Progenitor cell of endocrine pancreas (in vitro differentiated cells): Measurements from ENCODE around the gene NT5C1B. TPM values are rescaled to one million over a fixed set of nuclear protein-coding genes. Genes with fewer than 3 reads are reported as not detected.

ENCODE experiments used
- DNase-seq: peaks from one replicate; pipeline ENCODE4 v3.0.0; 2021; ENCODE audit warnings: low spot score; ENCODE audit not compliant: unreplicated experiment
- H3K27ac Mint-ChIP-seq: 2 replicates; pipeline ENCODE4 v1.8.0; 2021; ENCODE audit warnings: mild to moderate bottlenecking, moderate library complexity, mixed read lengths
- H3K27me3 Mint-ChIP-seq: 2 replicates; pipeline ENCODE4 v1.8.0; 2021; ENCODE audit warnings: mixed read lengths
- H3K36me3 Mint-ChIP-seq: 2 replicates; pipeline ENCODE4 v1.8.0; 2022; ENCODE audit warnings: mixed read lengths; ENCODE audit not compliant: insufficient read depth
- H3K4me1 Mint-ChIP-seq: 2 replicates; pipeline ENCODE4 v1.8.0; 2021; ENCODE audit warnings: low read depth, mixed read lengths
- H3K4me3 Mint-ChIP-seq: 2 replicates; pipeline ENCODE4 v1.8.0; 2021; ENCODE audit warnings: low read depth, mild to moderate bottlenecking, moderate library complexity, mixed read lengths
- H3K9me3 Mint-ChIP-seq: 2 replicates; pipeline ENCODE4 v1.8.0; 2021; ENCODE audit warnings: low read depth, mixed read lengths
- total RNA-seq: library from RNA; stranded (reverse); gene quantifications from 2 replicates; pipeline ENCODE4 v1.2.1, GENCODE V29; 2021
- TF ChIP-seq, protein P1 (sequence below): fragments of 200-600 bp; sonication (generic); IDR thresholded peaks from one replicate; pipeline ENCODE4 v1.5.0; 2021; ENCODE audit warnings: antibody characterized with exemption, mild to moderate bottlenecking; ENCODE audit not compliant: unreplicated experiment

The NT5C1B gene
- total RNA-seq, 1 donor from 2014 or later: not detected

DNA sequence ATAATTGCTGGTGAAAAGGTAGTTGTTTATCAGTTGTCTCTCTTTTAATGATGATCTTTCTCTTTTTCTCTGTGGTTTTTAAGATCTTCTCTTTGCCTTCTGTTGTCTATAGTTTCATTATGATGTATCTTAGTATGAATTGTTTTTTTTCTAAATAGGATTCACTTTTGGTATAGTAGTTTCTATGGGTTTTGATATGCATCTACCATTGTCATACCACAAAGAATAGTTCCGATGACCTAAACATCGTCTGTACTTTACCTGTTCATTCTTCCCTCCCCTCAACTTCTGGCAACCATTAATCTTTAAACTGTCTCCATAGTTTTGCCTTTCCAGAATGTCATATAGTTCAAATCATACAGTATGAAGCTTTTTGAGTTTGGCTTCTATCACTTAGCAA, 48.5 kb downstream of the NT5C1B start:
- H3K27me3 Mint-ChIP-seq: no peaks in the 10 kb centered on the region

DNA sequence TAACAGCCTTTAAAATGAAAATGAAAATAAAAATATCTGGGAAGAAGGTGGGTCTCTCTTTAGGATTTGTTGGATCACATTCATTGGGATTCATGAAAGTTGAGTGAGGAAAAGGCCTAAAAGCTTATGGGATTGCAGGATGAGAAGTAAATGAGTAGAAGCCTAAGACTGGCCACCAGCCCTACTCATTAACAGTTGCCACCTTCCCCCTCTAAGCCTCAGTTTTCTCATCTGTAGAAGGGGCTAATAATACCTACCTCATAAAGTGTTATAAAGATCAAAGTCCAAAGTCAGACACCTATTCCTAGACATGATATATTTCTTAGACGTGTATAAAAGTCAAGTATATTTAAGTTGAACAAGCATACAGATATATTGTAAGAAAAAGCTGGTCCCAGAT, 52.7 kb downstream of the NT5C1B start:
- Mint-ChIP-seq H3K9me3 (no peaks in the 10 kb centered on the region), H3K27ac (no peak overlapping the region), H3K36me3 (no peaks in the 10 kb centered on the region), H3K4me1 (no peaks in the 10 kb centered on the region), H3K27me3 (no peaks in the 10 kb centered on the region), H3K4me3 (no peak overlapping the region)
- DNase-seq: no peak
- TF ChIP-seq, protein P1, sequence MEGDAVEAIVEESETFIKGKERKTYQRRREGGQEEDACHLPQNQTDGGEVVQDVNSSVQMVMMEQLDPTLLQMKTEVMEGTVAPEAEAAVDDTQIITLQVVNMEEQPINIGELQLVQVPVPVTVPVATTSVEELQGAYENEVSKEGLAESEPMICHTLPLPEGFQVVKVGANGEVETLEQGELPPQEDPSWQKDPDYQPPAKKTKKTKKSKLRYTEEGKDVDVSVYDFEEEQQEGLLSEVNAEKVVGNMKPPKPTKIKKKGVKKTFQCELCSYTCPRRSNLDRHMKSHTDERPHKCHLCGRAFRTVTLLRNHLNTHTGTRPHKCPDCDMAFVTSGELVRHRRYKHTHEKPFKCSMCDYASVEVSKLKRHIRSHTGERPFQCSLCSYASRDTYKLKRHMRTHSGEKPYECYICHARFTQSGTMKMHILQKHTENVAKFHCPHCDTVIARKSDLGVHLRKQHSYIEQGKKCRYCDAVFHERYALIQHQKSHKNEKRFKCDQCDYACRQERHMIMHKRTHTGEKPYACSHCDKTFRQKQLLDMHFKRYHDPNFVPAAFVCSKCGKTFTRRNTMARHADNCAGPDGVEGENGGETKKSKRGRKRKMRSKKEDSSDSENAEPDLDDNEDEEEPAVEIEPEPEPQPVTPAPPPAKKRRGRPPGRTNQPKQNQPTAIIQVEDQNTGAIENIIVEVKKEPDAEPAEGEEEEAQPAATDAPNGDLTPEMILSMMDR: no peak

More for the DNA sequence above, 48.5 kb downstream of the NT5C1B start:
- TF ChIP-seq, protein P1: no peak
- no peaks in the 10 kb centered on the region for H3K36me3 Mint-ChIP-seq
- H3K4me1 Mint-ChIP-seq: no peaks in the 10 kb centered on the region
- no peak for DNase-seq
- no peak overlapping the region for H3K4me3 Mint-ChIP-seq
- H3K9me3 Mint-ChIP-seq: no peaks in the 10 kb centered on the region
- H3K27ac Mint-ChIP-seq: no peak overlapping the region

DNA sequence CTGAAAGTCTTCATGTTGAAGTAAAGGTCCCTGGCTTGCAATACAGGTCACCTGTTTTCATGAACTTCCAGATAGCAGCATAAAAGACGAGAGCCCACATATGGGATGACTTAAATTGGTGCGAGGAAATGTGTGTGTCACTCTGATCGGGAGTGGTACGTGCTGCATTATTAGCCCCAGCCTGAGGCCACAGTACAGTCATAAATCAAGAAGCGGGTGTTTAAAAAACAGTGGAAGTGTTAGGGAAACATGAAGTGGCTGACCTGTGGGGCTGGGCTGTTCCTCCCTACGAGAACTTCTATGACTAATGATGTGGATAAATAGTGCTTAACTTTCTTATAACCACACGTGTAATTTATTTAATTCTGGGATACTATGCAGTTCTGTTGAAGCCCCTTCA, 53.3 kb downstream of the NT5C1B start:
- TF ChIP-seq, protein P1: no peak
- Mint-ChIP-seq H3K9me3 (no peaks in the 10 kb centered on the region), H3K36me3 (no peaks in the 10 kb centered on the region), H3K4me3 (no peak overlapping the region), H3K4me1 (no peaks in the 10 kb centered on the region), H3K27me3 (no peaks in the 10 kb centered on the region), H3K27ac (no peak overlapping the region)
- no peak for DNase-seq

DNA sequence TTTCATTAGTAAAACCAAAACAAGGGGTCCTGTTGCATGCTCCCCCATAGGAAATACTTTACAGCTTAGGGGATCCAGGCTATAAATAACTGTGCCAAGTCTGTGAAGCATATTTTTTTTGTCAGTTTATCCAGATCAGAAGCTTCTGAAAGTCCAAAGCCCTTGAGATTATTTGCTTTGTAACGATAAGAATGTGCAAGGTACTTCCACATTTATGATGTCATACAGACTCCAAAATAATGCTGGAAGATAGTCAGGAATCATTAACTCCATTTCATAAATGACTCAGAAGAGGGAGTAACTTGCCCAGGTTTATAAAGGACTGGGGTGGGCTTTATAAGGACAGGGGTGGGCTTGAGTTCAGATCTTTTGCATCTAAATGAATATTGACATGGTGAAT, 58.2 kb downstream of the NT5C1B start:
- H3K27ac Mint-ChIP-seq: no peak overlapping the region
- H3K27me3 Mint-ChIP-seq: peaks cover 2% of the 10 kb centered on the region
- TF ChIP-seq, protein P1: no peak
- DNase-seq: no peak
- H3K36me3 Mint-ChIP-seq: no peaks in the 10 kb centered on the region
- H3K4me1 Mint-ChIP-seq: peaks cover 1% of the 10 kb centered on the region
- H3K4me3 Mint-ChIP-seq: no peak overlapping the region
- H3K9me3 Mint-ChIP-seq: no peaks in the 10 kb centered on the region

DNA sequence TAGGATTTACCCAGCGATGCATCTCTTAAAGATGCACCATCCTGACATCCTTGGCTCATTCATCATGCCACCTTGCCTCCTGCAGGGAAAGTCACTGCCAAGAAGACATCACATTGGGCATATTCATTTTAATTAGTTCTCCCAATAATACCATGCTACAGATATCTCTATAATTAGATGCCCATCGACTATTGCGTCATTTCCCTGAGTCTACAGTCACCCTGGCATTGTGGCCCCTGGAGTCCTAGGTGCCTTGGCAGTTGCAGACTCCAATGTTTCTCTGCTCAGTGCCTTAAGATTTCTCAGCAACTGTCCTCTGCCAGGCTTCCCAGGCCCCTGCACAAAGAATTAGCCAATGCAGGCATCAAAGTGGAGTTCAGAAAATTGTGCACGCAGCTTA, 61.5 kb downstream of the NT5C1B start:
- H3K27ac Mint-ChIP-seq: no peak overlapping the region
- no peak for DNase-seq
- peaks cover 2% of the 10 kb centered on the region for H3K27me3 Mint-ChIP-seq
- no peaks in the 10 kb centered on the region for H3K36me3 Mint-ChIP-seq
- H3K9me3 Mint-ChIP-seq: no peaks in the 10 kb centered on the region
- H3K4me3 Mint-ChIP-seq: no peak overlapping the region
- TF ChIP-seq, protein P1: no peak
- peaks cover 4% of the 10 kb centered on the region for H3K4me1 Mint-ChIP-seq
